Neural progenitor cell (in vitro differentiated cells): ENCODE measurements around the gene HOXA11. TPM values are rescaled to one million over a fixed set of nuclear protein-coding genes. Genes with fewer than 3 reads are reported as not detected.

Experiments used
- DNase-seq: peaks from one replicate; pipeline ENCODE4 v3.0.0-alpha.2; 2016; ENCODE audit warnings: low spot score
- H2AFZ ChIP-seq: fragments of 200-600 bp; sonication (generic); replicated peaks from 2 replicates; pipeline ENCODE4 v1.6.1; 2016; ENCODE audit warnings: antibody characterized with exemption
- H3F3A ChIP-seq: fragments of 200-600 bp; sonication (generic); 2 replicates; pipeline ENCODE4 v1.6.1; 2016; ENCODE audit warnings: antibody characterized with exemption, low read depth
- H3K27ac ChIP-seq: fragments of 200-600 bp; sonication (generic); 2 replicates; pipeline ENCODE4 v1.5.1; 2016; ENCODE audit warnings: mild to moderate bottlenecking
- H3K27me3 ChIP-seq: fragments of 200-600 bp; sonication (generic); 2 replicates; pipeline ENCODE4 v1.6.1; 2016; ENCODE audit warnings: mild to moderate bottlenecking, moderate library complexity
- H3K36me3 ChIP-seq: fragments of 200-600 bp; sonication (generic); 2 replicates; pipeline ENCODE4 v1.5.1; 2016
- H3K4me1 ChIP-seq: fragments of 200-600 bp; sonication (generic); 2 replicates; pipeline ENCODE4 v1.6.1; 2016; ENCODE audit warnings: mixed run types
- H3K4me2 ChIP-seq: fragments of 200-600 bp; sonication (generic); 2 replicates; pipeline ENCODE4 v1.6.1; 2016
- H3K4me3 ChIP-seq: fragments of 200-600 bp; sonication (generic); 2 replicates; pipeline ENCODE4 v1.5.1; 2016
- H3K79me2 ChIP-seq: fragments of 200-600 bp; sonication (generic); 2 replicates; pipeline ENCODE4 v1.6.1; 2016; ENCODE audit warnings: low read depth
- H3K9ac ChIP-seq: fragments of 200-600 bp; sonication (generic); 2 replicates; pipeline ENCODE4 v1.6.1; 2016
- H3K9me3 ChIP-seq: fragments of 200-600 bp; sonication (generic); 2 replicates; pipeline ENCODE4 v1.5.1; 2016; ENCODE audit warnings: low read depth
- H4K20me1 ChIP-seq: fragments of 200-600 bp; sonication (generic); 2 replicates; pipeline ENCODE4 v1.6.1; 2016; ENCODE audit warnings: low read depth
- H3K27ac Mint-ChIP-seq: 3 replicates; pipeline ENCODE4 v1.8.0; 2021; ENCODE audit warnings: mixed read lengths
- H3K27me3 Mint-ChIP-seq: 2 replicates; pipeline ENCODE4 v1.8.0; 2022; ENCODE audit warnings: low read depth, mild to moderate bottlenecking, inconsistent platforms, moderate library complexity, mixed read lengths; ENCODE audit not compliant: insufficient read depth
- H3K36me3 Mint-ChIP-seq: 3 replicates; pipeline ENCODE4 v1.8.0; 2021; ENCODE audit warnings: mixed read lengths
- H3K4me1 Mint-ChIP-seq: 3 replicates; pipeline ENCODE4 v1.8.0; 2021; ENCODE audit warnings: mixed read lengths
- H3K4me3 Mint-ChIP-seq: 3 replicates; pipeline ENCODE4 v1.8.0; 2021; ENCODE audit warnings: mild to moderate bottlenecking, moderate library complexity, mixed read lengths
- H3K9me3 Mint-ChIP-seq: 3 replicates; pipeline ENCODE4 v1.8.0; 2020; ENCODE audit warnings: mixed read lengths
- CTCF ChIP-seq: fragments of 200-600 bp; sonication (generic); IDR thresholded peaks from 2 replicates; pipeline ENCODE4 v1.5.1; 2017; ENCODE audit warnings: antibody characterized with exemption, mild to moderate bottlenecking
- EZH2 ChIP-seq: fragments of 200-600 bp; sonication (generic); IDR thresholded peaks from 2 replicates; pipeline ENCODE4 v1.6.1; 2017; ENCODE audit warnings: antibody characterized with exemption, mild to moderate bottlenecking, moderate library complexity
- EZH2phosphoT487 ChIP-seq: fragments of 200-600 bp; sonication (generic); IDR thresholded peaks from 2 replicates; pipeline ENCODE4 v1.6.1; 2017; ENCODE audit warnings: antibody characterized with exemption
- total RNA-seq: library from RNA; depleted of rRNA; stranded (reverse); fragments of >200 nt; gene quantifications from 2 replicates; pipeline ENCODE4 v1.2.3, GENCODE V29; 2015; ENCODE audit warnings: low replicate concordance

HOXA11 gene
- total RNA-seq, 1 donor from 2014 or later: not detected

- Mint-ChIP-seq H3K36me3 (no peaks in the 10 kb centered on the region), H3K9me3 (peaks cover 22% of the 10 kb centered on the region), H3K27me3 (peaks cover 94% of the 10 kb centered on the region), H3K4me3 (no peak overlapping the region), H3K27ac (no peak overlapping the region), H3K4me1 (peaks cover 10% of the 10 kb centered on the region)
- Histone ChIP-seq H3K27me3 (peaks cover 100% of the 10 kb centered on the region), H3K9me3 (no peaks in the 10 kb centered on the region), H4K20me1 (peaks cover 100% of the 10 kb centered on the region), H3F3A (peaks cover 17% of the 10 kb centered on the region), H3K4me2 (no peak overlapping the region), H3K4me1 (peaks cover 14% of the 10 kb centered on the region), H3K4me3 (no peak overlapping the region), H3K9ac (no peak overlapping the region), H3K27ac (no peak overlapping the region), H3K79me2 (no peaks in the 10 kb centered on the region), H2AFZ (no peak overlapping the region), H3K36me3 (no peaks in the 10 kb centered on the region)
- TF ChIP-seq EZH2phosphoT487: no peak
- TF ChIP-seq EZH2: peak; percentile 1
- DNase-seq: no peak
These were observed 1.8 kb upstream of the HOXA11 start for GRCh38 chr7:27186668-27187474.

- H2AFZ ChIP-seq: no peak overlapping the region
- no peak overlapping the region for H3K4me3 Mint-ChIP-seq
- H3K79me2 ChIP-seq: no peaks in the 10 kb centered on the region
- no peak for DNase-seq
- peaks cover 14% of the 10 kb centered on the region for H3K4me1 ChIP-seq
- peaks cover 94% of the 10 kb centered on the region for H3K27me3 Mint-ChIP-seq
- no peak overlapping the region for H3K27ac ChIP-seq
- H3K36me3 Mint-ChIP-seq: no peaks in the 10 kb centered on the region
- TF ChIP-seq EZH2phosphoT487 (peak; percentile 63), CTCF (no peak), EZH2 (peak; percentile 54)
- H3K4me1 Mint-ChIP-seq: peaks cover 10% of the 10 kb centered on the region
- no peaks in the 10 kb centered on the region for H3K9me3 ChIP-seq
- peaks cover 17% of the 10 kb centered on the region for H3K9me3 Mint-ChIP-seq
- no peak overlapping the region for H3K9ac ChIP-seq
- H3K4me2 ChIP-seq: no peak overlapping the region
- peaks cover 100% of the 10 kb centered on the region for H4K20me1 ChIP-seq
- H3K27me3 ChIP-seq: peaks cover 100% of the 10 kb centered on the region
- H3F3A ChIP-seq: peaks cover 17% of the 10 kb centered on the region
- no peak overlapping the region for H3K4me3 ChIP-seq
- no peaks in the 10 kb centered on the region for H3K36me3 ChIP-seq
- no peak overlapping the region for H3K27ac Mint-ChIP-seq
These were observed 1.0 kb upstream of the HOXA11 start for GRCh38 chr7:27185854-27186667.

DNA sequence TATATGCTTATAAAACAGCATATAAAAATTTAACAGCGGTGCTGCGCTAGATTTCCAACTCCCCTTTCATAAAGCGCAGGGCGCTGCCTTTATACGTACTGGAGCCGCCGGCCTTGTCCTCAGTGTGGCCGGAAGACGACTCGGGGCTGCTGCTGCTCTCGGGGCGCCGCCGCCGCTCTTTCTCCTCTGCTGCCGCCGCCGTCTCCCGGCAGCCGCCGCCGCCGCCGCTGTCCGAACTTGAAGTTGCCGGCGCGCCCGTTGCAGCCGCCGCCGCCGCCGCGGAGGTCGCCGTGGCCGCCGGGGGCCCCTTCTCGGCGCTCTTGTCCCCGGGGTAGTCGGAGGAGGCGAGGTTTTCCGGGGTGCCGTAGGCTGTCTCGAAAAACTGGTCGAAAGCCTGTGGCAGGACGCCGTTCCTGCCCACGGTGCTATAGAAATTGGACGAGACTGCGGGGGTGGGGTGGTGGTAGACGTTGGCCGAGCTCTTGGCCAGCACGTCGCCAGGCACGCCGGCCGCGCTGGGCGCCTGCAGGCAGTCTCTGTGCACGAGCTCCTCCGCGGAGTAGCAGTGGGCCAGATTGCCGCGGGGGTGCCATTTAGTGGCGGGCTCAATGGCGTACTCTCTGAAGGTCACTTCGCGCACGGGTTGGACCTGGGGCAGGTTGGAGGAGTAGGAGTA is 557 bp downstream of the HOXA11 start:
- Histone ChIP-seq H3K27me3 (peaks cover 100% of the 10 kb centered on the region), H3K9me3 (no peaks in the 10 kb centered on the region), H3K36me3 (no peaks in the 10 kb centered on the region), H3F3A (peaks cover 17% of the 10 kb centered on the region), H2AFZ (no peak overlapping the region), H4K20me1 (peaks cover 100% of the 10 kb centered on the region), H3K79me2 (no peaks in the 10 kb centered on the region), H3K27ac (no peak overlapping the region), H3K4me2 (peak overlapping the region; percentile 36), H3K9ac (no peak overlapping the region), H3K4me1 (peaks cover 14% of the 10 kb centered on the region), H3K4me3 (no peak overlapping the region)
- Mint-ChIP-seq H3K36me3 (no peaks in the 10 kb centered on the region), H3K4me1 (peaks cover 14% of the 10 kb centered on the region), H3K27me3 (peaks cover 94% of the 10 kb centered on the region), H3K27ac (no peak overlapping the region), H3K9me3 (peaks cover 11% of the 10 kb centered on the region), H3K4me3 (peak overlapping the region; percentile 55)
- DNase-seq: peak; percentile 48
- TF ChIP-seq CTCF: no peak
- peak; percentile 47 for TF ChIP-seq EZH2
- peak; percentile 69 for TF ChIP-seq EZH2phosphoT487
